ENCODE data around the gene UBE2H.
"Not testable (repeated sequence)": the region's sequence is repeated elsewhere in the genome, so short reads cannot be mapped to it uniquely, and the experiment has no call there.

The UBE2H gene

GRCh38 chr7:129896568-129897382 lies 56.0 kb downstream of the UBE2H start:
- Histone ChIP-seq H3K27ac (ENCODE audit: low read depth, low read length) (no peak overlapping the region), H3K4me3 (ENCODE audit: low read length) (no peak overlapping the region), H3K36me3 (ENCODE audit: control insufficient read depth, insufficient read depth, low read length) (no peaks in the 10 kb centered on the region), H3K27me3 (ENCODE audit: control insufficient read depth, insufficient read depth, low read length) (no peaks in the 10 kb centered on the region), H3K4me1 (ENCODE audit: control insufficient read depth, insufficient read depth, low read length) (no peaks in the 10 kb centered on the region), H3K9ac (ENCODE audit: low read length) (no peak overlapping the region)

- not testable (repeated sequence) for H3K4me1 ChIP-seq (ENCODE audit: control insufficient read depth, insufficient read depth, low read length); H3K4me3 ChIP-seq (ENCODE audit: low read length); H3K9ac ChIP-seq (ENCODE audit: low read length); H3K27ac ChIP-seq (ENCODE audit: low read depth, low read length); H3K27me3 ChIP-seq (ENCODE audit: control insufficient read depth, insufficient read depth, low read length); H3K36me3 ChIP-seq (ENCODE audit: control insufficient read depth, insufficient read depth, low read length)
Measured at GRCh38 chr7:129894184-129894583, 58.6 kb downstream of the UBE2H start.

- no peaks in the 10 kb centered on the region for H3K36me3 ChIP-seq (ENCODE audit: control insufficient read depth, insufficient read depth, low read length)
- no peak overlapping the region for H3K27ac ChIP-seq (ENCODE audit: low read depth, low read length)
- H3K4me3 ChIP-seq (ENCODE audit: low read length), result no peak overlapping the region
- H3K27me3 ChIP-seq (ENCODE audit: control insufficient read depth, insufficient read depth, low read length), result no peaks in the 10 kb centered on the region
- peaks cover 7% of the 10 kb centered on the region for H3K4me1 ChIP-seq (ENCODE audit: control insufficient read depth, insufficient read depth, low read length)
- H3K9ac ChIP-seq (ENCODE audit: low read length), result no peak overlapping the region
Measured at GRCh38 chr7:129890090-129890489, 62.7 kb downstream of the UBE2H start.

GRCh38 chr7:129889133-129889844 lies 63.5 kb downstream of the UBE2H start:
- Histone ChIP-seq H3K27ac (ENCODE audit: low read depth, low read length) (peak overlapping the region; percentile 8), H3K4me1 (ENCODE audit: control insufficient read depth, insufficient read depth, low read length) (peaks cover 7% of the 10 kb centered on the region), H3K4me3 (ENCODE audit: low read length) (no peak overlapping the region), H3K27me3 (ENCODE audit: control insufficient read depth, insufficient read depth, low read length) (no peaks in the 10 kb centered on the region), H3K36me3 (ENCODE audit: control insufficient read depth, insufficient read depth, low read length) (no peaks in the 10 kb centered on the region), H3K9ac (ENCODE audit: low read length) (no peak overlapping the region)

GRCh38 chr7:129887865-129888264 lies 64.9 kb downstream of the UBE2H start:
- H3K9ac ChIP-seq (ENCODE audit: low read length), result no peak overlapping the region
- H3K27me3 ChIP-seq (ENCODE audit: control insufficient read depth, insufficient read depth, low read length), result no peaks in the 10 kb centered on the region
- H3K36me3 ChIP-seq (ENCODE audit: control insufficient read depth, insufficient read depth, low read length), result no peaks in the 10 kb centered on the region
- H3K27ac ChIP-seq (ENCODE audit: low read depth, low read length), result no peak overlapping the region
- H3K4me3 ChIP-seq (ENCODE audit: low read length), result no peak overlapping the region
- peaks cover 7% of the 10 kb centered on the region for H3K4me1 ChIP-seq (ENCODE audit: control insufficient read depth, insufficient read depth, low read length)

GRCh38 chr7:129886818-129887186 lies 66.0 kb downstream of the UBE2H start:
- Histone ChIP-seq H3K27ac (ENCODE audit: low read depth, low read length) (no peak overlapping the region), H3K36me3 (ENCODE audit: control insufficient read depth, insufficient read depth, low read length) (no peaks in the 10 kb centered on the region), H3K27me3 (ENCODE audit: control insufficient read depth, insufficient read depth, low read length) (no peaks in the 10 kb centered on the region), H3K4me3 (ENCODE audit: low read length) (no peak overlapping the region), H3K4me1 (ENCODE audit: control insufficient read depth, insufficient read depth, low read length) (peaks cover 7% of the 10 kb centered on the region), H3K9ac (ENCODE audit: low read length) (no peak overlapping the region)

- peaks cover 7% of the 10 kb centered on the region for H3K4me1 ChIP-seq (ENCODE audit: control insufficient read depth, insufficient read depth, low read length)
- no peaks in the 10 kb centered on the region for H3K27me3 ChIP-seq (ENCODE audit: control insufficient read depth, insufficient read depth, low read length)
- no peak overlapping the region for H3K9ac ChIP-seq (ENCODE audit: low read length)
- no peak overlapping the region for H3K27ac ChIP-seq (ENCODE audit: low read depth, low read length)
- H3K36me3 ChIP-seq (ENCODE audit: control insufficient read depth, insufficient read depth, low read length), result no peaks in the 10 kb centered on the region
- H3K4me3 ChIP-seq (ENCODE audit: low read length), result no peak overlapping the region
Measured at GRCh38 chr7:129886167-129886817, 66.5 kb downstream of the UBE2H start.

- H3K4me3 ChIP-seq (ENCODE audit: low read length), result no peak overlapping the region
- no peak overlapping the region for H3K27ac ChIP-seq (ENCODE audit: low read depth, low read length)
- no peaks in the 10 kb centered on the region for H3K27me3 ChIP-seq (ENCODE audit: control insufficient read depth, insufficient read depth, low read length)
- no peaks in the 10 kb centered on the region for H3K36me3 ChIP-seq (ENCODE audit: control insufficient read depth, insufficient read depth, low read length)
- H3K4me1 ChIP-seq (ENCODE audit: control insufficient read depth, insufficient read depth, low read length), result peaks cover 2% of the 10 kb centered on the region
- no peak overlapping the region for H3K9ac ChIP-seq (ENCODE audit: low read length)
Measured at GRCh38 chr7:129884495-129884894, 68.3 kb downstream of the UBE2H start.

- Histone ChIP-seq H3K4me1 (ENCODE audit: control insufficient read depth, insufficient read depth, low read length) (no peaks in the 10 kb centered on the region), H3K9ac (ENCODE audit: low read length) (no peak overlapping the region), H3K4me3 (ENCODE audit: low read length) (no peak overlapping the region), H3K36me3 (ENCODE audit: control insufficient read depth, insufficient read depth, low read length) (no peaks in the 10 kb centered on the region), H3K27ac (ENCODE audit: low read depth, low read length) (no peak overlapping the region), H3K27me3 (ENCODE audit: control insufficient read depth, insufficient read depth, low read length) (no peaks in the 10 kb centered on the region)
Measured at GRCh38 chr7:129883151-129883550, 69.6 kb downstream of the UBE2H start.

- H3K4me1 ChIP-seq (ENCODE audit: control insufficient read depth, insufficient read depth, low read length), result no peaks in the 10 kb centered on the region
Measured at GRCh38 chr7:129882531-129882930, 70.2 kb downstream of the UBE2H start.

GRCh38 chr7:129877146-129877792 lies 75.5 kb downstream of the UBE2H start:
- Histone ChIP-seq H3K4me1 (ENCODE audit: control insufficient read depth, insufficient read depth, low read length) (peaks cover 6% of the 10 kb centered on the region), H3K9ac (ENCODE audit: low read length) (no peak overlapping the region), H3K27me3 (ENCODE audit: control insufficient read depth, insufficient read depth, low read length) (no peaks in the 10 kb centered on the region), H3K4me3 (ENCODE audit: low read length) (no peak overlapping the region), H3K36me3 (ENCODE audit: control insufficient read depth, insufficient read depth, low read length) (no peaks in the 10 kb centered on the region), H3K27ac (ENCODE audit: low read depth, low read length) (no peak overlapping the region)

More at GRCh38 chr7:129882531-129882930, 70.2 kb downstream of the UBE2H start:
- H3K36me3 ChIP-seq (ENCODE audit: control insufficient read depth, insufficient read depth, low read length), result no peaks in the 10 kb centered on the region
- no peak overlapping the region for H3K9ac ChIP-seq (ENCODE audit: low read length)
- H3K27ac ChIP-seq (ENCODE audit: low read depth, low read length), result no peak overlapping the region
- no peak overlapping the region for H3K4me3 ChIP-seq (ENCODE audit: low read length)
- no peaks in the 10 kb centered on the region for H3K27me3 ChIP-seq (ENCODE audit: control insufficient read depth, insufficient read depth, low read length)

- H3K9ac ChIP-seq (ENCODE audit: low read length), result no peak overlapping the region
- H3K36me3 ChIP-seq (ENCODE audit: control insufficient read depth, insufficient read depth, low read length), result no peaks in the 10 kb centered on the region
- H3K4me1 ChIP-seq (ENCODE audit: control insufficient read depth, insufficient read depth, low read length), result peaks cover 6% of the 10 kb centered on the region
- no peaks in the 10 kb centered on the region for H3K27me3 ChIP-seq (ENCODE audit: control insufficient read depth, insufficient read depth, low read length)
- H3K27ac ChIP-seq (ENCODE audit: low read depth, low read length), result no peak overlapping the region
- H3K4me3 ChIP-seq (ENCODE audit: low read length), result no peak overlapping the region
Measured at GRCh38 chr7:129875745-129876411, 76.9 kb downstream of the UBE2H start.

Measured in rectal smooth muscle tissue (tissue), 1 donor.